ENCODE results near the gene PIKFYVE.

DNA sequence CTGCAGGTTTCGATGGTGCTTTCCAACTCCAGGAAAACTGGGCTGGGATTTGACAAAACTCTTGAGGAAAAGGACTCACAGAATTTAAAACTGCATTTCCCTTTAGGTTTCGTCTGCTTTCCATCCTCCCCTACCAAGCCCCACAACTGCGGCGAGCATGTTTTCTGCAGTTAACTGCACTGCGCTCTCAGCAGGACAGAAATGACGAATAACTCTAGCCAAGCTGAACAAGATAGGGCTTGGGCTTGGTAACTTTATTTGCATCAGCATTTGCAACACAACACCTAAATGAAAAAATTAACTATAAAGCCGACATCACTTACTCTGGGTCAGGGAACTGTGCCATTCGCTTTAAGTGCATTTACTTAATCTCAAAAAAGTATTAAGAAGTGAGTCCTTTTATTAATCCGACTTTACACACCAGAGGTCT lies 669 bp upstream of the PIKFYVE start:
- TF ChIP-seq POLR2A (IDR thresholded peaks at IDR 0.05), result no peak
- TF ChIP-seq, protein P1, sequence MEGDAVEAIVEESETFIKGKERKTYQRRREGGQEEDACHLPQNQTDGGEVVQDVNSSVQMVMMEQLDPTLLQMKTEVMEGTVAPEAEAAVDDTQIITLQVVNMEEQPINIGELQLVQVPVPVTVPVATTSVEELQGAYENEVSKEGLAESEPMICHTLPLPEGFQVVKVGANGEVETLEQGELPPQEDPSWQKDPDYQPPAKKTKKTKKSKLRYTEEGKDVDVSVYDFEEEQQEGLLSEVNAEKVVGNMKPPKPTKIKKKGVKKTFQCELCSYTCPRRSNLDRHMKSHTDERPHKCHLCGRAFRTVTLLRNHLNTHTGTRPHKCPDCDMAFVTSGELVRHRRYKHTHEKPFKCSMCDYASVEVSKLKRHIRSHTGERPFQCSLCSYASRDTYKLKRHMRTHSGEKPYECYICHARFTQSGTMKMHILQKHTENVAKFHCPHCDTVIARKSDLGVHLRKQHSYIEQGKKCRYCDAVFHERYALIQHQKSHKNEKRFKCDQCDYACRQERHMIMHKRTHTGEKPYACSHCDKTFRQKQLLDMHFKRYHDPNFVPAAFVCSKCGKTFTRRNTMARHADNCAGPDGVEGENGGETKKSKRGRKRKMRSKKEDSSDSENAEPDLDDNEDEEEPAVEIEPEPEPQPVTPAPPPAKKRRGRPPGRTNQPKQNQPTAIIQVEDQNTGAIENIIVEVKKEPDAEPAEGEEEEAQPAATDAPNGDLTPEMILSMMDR (IDR thresholded peaks at IDR 0.05), result no peak
